Measurements from ENCODE around the gene AGPAT3.

DNA sequence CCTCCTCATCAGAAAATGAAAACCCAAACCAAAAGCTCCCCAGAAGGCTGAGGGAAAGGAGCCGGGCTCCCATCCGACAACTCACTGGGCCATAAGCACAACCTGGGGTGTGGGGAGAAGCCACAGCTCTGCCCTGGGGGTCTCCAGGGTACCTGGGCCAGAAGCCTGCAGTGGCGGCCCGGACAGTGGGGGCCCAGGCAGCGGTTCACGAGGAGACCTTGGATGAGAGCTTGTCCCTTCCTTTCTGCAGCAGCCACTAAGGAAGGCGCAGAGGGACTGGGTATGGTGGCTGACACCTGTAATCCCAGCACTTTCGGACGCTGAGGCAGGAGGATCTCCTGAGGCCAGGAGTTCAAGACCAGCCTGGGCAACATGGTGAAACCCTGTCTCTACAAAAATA, 129.6 kb downstream of the AGPAT3 start:
- TF ChIP-seq, protein P1, sequence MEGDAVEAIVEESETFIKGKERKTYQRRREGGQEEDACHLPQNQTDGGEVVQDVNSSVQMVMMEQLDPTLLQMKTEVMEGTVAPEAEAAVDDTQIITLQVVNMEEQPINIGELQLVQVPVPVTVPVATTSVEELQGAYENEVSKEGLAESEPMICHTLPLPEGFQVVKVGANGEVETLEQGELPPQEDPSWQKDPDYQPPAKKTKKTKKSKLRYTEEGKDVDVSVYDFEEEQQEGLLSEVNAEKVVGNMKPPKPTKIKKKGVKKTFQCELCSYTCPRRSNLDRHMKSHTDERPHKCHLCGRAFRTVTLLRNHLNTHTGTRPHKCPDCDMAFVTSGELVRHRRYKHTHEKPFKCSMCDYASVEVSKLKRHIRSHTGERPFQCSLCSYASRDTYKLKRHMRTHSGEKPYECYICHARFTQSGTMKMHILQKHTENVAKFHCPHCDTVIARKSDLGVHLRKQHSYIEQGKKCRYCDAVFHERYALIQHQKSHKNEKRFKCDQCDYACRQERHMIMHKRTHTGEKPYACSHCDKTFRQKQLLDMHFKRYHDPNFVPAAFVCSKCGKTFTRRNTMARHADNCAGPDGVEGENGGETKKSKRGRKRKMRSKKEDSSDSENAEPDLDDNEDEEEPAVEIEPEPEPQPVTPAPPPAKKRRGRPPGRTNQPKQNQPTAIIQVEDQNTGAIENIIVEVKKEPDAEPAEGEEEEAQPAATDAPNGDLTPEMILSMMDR (IDR thresholded peaks at IDR 0.05), result no peak
- TF ChIP-seq POLR2A (IDR thresholded peaks at IDR 0.05), result no peak
